GM19397 (cell line): Measurements from ENCODE around the gene CREB5.
"Not testable (repeated sequence)": the region's sequence is repeated elsewhere in the genome, so short reads cannot be mapped to it uniquely, and the experiment has no call there.

Source experiments
- ATAC-seq: cut with Tn5 transposase; IDR thresholded peaks from one replicate; pipeline ENCODE4 v1.9.1; 2021; ENCODE audit warnings: mild to moderate bottlenecking, moderate library complexity; ENCODE audit not compliant: unreplicated experiment

CREB5 gene, protein sequence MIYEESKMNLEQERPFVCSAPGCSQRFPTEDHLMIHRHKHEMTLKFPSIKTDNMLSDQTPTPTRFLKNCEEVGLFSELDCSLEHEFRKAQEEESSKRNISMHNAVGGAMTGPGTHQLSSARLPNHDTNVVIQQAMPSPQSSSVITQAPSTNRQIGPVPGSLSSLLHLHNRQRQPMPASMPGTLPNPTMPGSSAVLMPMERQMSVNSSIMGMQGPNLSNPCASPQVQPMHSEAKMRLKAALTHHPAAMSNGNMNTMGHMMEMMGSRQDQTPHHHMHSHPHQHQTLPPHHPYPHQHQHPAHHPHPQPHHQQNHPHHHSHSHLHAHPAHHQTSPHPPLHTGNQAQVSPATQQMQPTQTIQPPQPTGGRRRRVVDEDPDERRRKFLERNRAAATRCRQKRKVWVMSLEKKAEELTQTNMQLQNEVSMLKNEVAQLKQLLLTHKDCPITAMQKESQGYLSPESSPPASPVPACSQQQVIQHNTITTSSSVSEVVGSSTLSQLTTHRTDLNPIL

DNA sequence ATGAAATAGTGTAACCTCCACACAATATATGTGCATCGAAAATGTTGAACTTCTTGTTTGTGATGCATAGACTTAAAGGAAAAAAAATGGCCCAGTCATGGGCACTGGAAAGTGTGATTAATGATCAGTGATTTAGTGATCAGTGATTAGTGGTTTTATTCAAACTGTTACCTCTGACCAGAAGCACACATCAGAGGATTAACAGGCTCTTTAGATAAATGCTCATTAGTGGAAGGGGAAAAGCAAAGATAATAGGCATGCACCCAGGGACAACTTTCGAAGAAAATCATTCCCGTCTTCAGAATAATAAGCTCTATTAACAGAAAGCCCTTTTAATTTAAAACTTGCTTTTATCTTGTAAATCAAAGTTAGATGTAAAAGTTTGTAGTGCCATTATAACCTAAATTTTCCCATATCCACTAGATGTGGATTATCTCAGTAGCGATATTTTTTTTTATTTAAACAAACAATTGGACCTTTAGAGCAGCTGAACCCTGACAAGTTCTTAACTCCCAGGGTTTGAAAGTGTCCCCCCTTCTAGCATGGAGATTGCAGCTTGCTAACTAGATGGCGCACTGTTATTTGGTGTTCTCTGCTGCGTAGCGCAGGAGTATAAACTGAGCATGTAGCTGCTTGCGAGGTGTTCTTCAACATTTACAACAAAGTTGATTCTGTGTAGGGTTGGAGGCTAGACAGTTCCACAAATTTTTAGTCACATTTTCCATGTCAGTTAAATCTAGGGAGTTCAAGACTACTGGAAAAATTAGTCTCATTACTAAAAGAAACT lies at the start of gene CREB5:
Gene CREB5 (plus strand): TSS at position 643 of the 787 bp plus-strand sequence. CDS start 397 bp downstream, outside the sequence.
- no peak for ATAC-seq

- ATAC-seq: no peak
Observed at GRCh38 chr7:28362812-28363211, 49.5 kb upstream of the CREB5 start.

GRCh38 chr7:28364082-28364481 lies 48.2 kb upstream of the CREB5 start:
- ATAC-seq: no peak

- no peak for ATAC-seq
Observed at GRCh38 chr7:28369523-28369922, 42.8 kb upstream of the CREB5 start.

DNA sequence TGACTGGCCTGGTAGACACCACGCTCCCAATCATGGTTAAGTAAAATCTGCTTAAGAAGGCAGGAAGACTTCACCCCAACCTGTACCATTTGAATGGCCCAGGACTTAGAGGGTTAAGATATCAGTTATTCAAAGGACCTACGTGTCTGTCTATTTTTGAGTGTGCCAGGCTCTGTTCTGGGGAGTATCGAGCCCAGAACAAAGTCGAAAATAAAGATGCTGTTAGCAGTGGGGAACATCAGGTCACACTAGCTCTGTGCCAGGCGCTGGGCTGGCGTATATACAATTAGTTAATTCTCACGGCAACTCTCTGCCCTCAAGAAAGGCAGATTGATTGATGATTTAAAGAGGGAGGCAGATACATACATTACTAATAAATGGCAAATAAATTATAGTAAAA lies 40.5 kb upstream of the CREB5 start:
- ATAC-seq: no peak

- ATAC-seq: no peak
Observed at GRCh38 chr7:28373990-28374389, 38.3 kb upstream of the CREB5 start.

- ATAC-seq: no peak
Observed at GRCh38 chr7:28375729-28376128, 36.6 kb upstream of the CREB5 start.

DNA sequence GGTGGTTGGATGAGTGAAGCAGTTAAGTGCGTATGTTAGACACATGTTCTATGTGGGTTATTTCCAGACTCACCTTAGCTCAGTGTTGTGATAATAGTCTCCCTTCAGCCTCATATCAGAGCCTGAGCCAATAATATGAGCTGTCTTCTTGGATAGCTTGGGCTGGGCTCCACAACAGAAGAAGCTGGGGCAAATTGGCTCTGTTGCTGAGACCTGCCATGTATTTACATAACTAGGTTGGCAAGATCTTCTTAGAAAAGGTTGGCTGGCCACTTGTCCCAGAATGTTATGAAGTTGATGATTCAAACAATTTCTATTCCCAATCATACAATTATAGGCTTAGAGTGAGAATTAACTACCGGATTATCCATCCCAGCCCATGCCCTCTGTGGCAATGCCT lies 35.7 kb upstream of the CREB5 start:
- ATAC-seq: no peak

DNA sequence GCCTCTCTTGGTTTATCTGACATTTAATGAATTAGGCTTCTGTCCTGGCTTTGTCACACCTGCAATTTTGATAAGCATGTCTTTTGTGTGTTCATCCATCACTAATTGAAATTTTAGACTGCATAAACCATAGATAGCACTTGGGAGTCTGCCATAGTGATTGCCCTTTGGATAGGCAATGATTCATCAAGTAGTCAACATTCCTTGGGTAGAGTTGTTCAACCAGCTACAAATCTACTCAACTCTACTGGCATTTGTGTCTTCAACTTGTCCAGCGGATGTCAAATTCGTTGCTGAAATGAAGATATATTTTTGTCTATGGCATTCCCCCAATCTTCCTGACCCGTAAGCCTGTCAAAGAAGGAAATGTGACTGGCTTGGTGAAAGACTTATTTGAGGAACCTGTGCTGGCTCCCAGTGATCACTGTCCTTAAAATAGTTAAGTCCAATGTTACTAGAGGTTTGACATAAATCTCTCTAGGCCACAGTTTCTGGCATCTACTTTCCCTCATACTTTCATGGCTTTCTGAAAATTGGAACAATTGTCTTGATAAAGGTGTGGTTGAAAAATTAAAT lies 33.7 kb upstream of the CREB5 start:
- no peak for ATAC-seq

GRCh38 chr7:28381466-28381865 lies 30.9 kb upstream of the CREB5 start:
- ATAC-seq: no peak

DNA sequence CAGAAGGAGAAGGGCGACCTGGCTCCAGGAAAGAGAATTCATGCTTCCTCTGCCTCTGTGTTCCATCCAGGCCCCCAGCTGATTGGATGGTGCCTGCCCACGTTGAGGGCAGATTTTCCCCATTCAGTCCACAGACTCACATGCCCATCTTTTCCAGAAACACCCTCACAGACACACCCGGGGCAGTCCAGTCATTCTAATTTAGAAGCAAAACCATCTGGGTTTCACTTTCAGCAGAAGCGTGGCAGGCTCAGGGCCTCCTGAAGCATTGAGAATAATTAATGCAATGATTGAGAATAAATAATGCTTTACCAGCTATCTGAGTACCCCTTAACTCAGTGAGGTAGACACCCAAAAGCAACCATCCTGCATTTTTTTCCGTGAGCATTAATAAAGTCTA lies 30.2 kb upstream of the CREB5 start:
- no peak for ATAC-seq

DNA sequence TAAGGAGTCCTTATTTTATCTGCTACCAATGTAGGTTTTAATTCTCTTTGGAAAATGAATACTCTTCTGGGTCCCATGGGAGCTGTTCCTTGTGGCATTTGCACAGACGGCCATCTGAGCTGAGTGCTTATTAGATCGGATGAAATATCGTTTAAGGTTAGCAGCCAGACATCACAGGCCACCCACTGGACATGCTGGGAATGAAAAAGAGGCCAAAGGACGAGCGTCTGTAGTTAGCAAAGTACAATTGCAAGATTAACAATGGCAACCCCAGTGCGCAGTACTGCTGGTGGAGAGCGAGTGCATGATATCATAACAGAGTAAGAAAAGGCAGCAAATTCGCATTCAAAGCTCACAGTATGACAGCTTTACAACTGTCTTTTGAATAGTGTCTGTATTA lies 28.3 kb upstream of the CREB5 start:
- ATAC-seq: no peak

DNA sequence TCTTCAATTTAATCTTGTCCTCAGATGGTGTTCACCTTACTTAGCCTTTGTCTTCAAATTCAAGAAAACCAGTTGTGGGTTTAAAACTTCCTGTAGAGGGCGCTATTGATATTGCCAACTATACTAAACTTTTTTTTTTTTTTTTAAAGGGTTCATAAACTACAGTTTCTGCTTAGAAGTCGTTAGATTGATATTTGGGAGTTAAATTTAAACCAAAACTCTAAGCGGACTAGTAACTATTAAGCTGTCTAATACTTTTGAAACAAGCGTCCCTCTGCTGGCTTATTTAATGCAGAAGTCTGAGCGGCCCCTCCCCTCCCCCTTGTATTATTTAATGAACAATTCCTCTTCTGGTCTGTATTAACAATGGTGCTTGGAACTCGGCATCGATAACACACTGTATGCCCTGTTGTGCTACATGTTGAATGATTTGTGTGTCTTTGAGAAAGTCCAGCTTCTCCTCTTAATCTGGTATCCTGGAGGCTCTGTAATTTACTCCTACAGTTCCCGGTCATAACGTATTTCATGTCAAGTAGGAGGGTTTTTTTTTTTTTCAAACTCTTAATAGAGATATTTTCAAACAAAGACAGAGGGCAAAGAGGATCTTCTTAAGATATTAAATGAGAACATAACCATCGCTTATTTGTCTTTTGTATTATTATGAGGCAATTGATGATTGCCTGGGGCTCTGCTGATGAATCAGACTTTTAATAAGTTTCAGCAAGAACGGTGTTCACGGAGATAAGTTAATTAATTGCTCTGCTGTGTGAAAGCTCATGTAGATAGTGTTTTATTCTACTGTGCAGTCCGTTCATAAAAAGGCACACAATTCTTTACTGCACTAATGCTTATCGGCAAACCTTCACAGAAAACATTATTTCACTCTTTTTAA lies 22.6 kb upstream of the CREB5 start:
- no peak for ATAC-seq

GRCh38 chr7:28390426-28390825 lies 21.9 kb upstream of the CREB5 start:
- ATAC-seq: no peak

DNA sequence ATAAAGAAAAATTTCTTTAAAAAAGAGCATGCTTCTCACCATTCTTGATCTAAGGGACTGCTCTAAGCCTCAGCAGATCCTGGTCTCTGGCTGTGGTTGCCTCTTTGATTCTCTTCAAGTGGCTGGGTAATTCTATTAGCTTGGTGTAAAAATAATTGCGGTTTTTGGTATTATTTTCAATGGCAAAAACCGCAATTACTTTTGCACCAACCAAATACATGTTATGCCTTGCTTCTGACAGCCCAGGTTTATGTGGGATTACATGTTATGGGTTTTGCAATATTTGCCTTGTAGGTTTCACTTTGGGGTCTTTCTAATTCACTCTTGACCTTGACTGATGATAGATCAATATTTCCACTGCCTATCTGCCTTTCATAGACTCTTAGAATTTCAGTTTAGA lies 20.0 kb upstream of the CREB5 start:
- ATAC-seq: no peak

DNA sequence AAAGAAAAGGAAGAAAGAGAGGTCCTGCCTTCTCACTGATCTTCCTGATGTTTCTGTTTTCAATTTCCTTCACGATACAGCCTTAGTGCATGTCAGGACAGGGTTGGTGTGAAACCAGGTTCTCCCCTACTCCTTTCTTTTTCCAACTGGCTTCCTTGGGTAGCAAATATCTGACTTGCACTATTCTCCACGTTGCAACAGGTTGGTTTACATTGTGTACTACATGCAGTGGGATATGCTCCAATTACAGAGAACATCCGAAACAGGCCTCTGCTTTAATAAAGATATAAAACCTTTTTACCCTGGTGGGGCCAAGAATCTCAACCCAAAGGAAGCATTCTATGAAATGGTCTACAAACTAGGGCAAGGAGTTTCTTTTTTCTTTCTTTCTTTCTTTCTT lies 16.9 kb upstream of the CREB5 start:
- ATAC-seq: no peak

GRCh38 chr7:28395831-28396230 lies 16.5 kb upstream of the CREB5 start:
- ATAC-seq: no peak

- no peak for ATAC-seq
Observed at GRCh38 chr7:28397141-28397540, 15.2 kb upstream of the CREB5 start.

- ATAC-seq: no peak
Observed at GRCh38 chr7:28400838-28401360, 11.4 kb upstream of the CREB5 start.

DNA sequence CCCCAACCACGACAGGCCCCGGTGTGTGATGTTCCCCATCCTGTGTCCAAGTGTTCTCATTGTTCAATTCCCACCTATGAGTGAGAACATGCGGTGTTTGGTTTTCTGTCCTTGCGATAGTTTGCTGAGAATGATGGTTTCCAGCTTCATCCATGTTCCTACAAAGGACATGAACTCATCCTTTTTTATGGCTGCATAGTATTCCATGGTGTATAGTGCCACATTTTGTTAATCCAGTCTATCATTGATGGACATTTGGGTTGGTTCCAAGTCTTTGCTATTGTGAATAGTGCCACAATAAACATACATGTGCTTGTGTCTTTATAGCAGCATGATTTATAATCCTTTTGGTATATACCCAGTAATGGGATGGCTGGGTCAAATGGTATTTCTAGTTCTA lies 10.8 kb upstream of the CREB5 start:
- not testable (repeated sequence) for ATAC-seq
